Thoracic aorta (tissue), 2 donors: ENCODE measurements around the gene ERC1. TPM values are rescaled to one million over a fixed set of nuclear protein-coding genes. Genes with fewer than 3 reads are reported as not detected.
"Not testable (repeated sequence)": the region's sequence is repeated elsewhere in the genome, so short reads cannot be mapped to it uniquely, and the experiment has no call there.

Experiments used
- ATAC-seq: fragments of 150-250 bp; one replicate; pipeline ENCODE4 v1.8.0; 2017; ENCODE audit warnings: low read depth; ENCODE audit not compliant: insufficient number of reproducible peaks, low FRiP score
- DNase-seq: peaks from one replicate; pipeline ENCODE4 v3.0.0-alpha.2; 2020; ENCODE audit warnings: low spot score
- H3K27ac ChIP-seq, 2 donors: fragments of 200-600 bp; sonication (generic); 1 replicate in 1 of 2; 2 replicates in 1 of 2; pipeline ENCODE4 v1.5.1; 2016; ENCODE audit warnings: mild to moderate bottlenecking in 2 of 2, moderate library complexity in 2 of 2
- H3K27me3 ChIP-seq: fragments of 200-600 bp; sonication (generic); replicated peaks from 2 replicates; pipeline ENCODE4 v1.6.0; 2016; ENCODE audit warnings: mild to moderate bottlenecking; ENCODE audit not compliant: insufficient read depth
- H3K36me3 ChIP-seq: fragments of 200-600 bp; sonication (generic); one replicate; pipeline ENCODE4 v1.5.1; 2016
- H3K4me1 ChIP-seq, 2 donors: fragments of 200-600 bp; sonication (generic); 1 replicate in 1 of 2; 2 replicates in 1 of 2; pipeline versions ENCODE4 v1.5.1 to v1.6.0; 2016; ENCODE audit warnings: low read depth in 2 of 2, mild to moderate bottlenecking in 1 of 2; ENCODE audit not compliant: control insufficient read depth in 1 of 2
- H3K4me3 ChIP-seq: fragments of 200-600 bp; sonication (generic); 2 replicates; pipeline ENCODE4 v1.5.1; 2016; ENCODE audit warnings: mild to moderate bottlenecking
- H3K9me3 ChIP-seq: fragments of 200-600 bp; sonication (generic); 2 replicates; pipeline ENCODE4 v1.5.1; 2016
- CTCF ChIP-seq: fragments of 200-600 bp; sonication (generic); IDR thresholded peaks from one replicate; pipeline ENCODE4 v1.5.1; 2019; ENCODE audit warnings: antibody characterized with exemption
- total RNA-seq, 2 donors: library from RNA; depleted of rRNA; stranded (reverse); fragments of >200 nt; gene quantifications; one replicate each; pipeline versions ENCODE4 v1.1.0 to v1.2.3, GENCODE V29; 2016

Gene ERC1
- total RNA-seq, 2 donors from 2014 or later: 45.8 to 80.0 TPM

GRCh38 chr12:1313906-1314305, 322.9 kb downstream of the ERC1 start:
- Histone ChIP-seq H3K36me3 (no peaks in the 10 kb centered on the region), H3K27ac (no peak overlapping the region), H3K4me3 (no peak overlapping the region), H3K27me3 (no peaks in the 10 kb centered on the region), H3K9me3 (peaks cover 8% of the 10 kb centered on the region), H3K4me1 (peaks cover 10 to 32% of the 10 kb centered on the region in 2 donors)
- DNase-seq: no peak
- ATAC-seq: no peak
- no peak for TF ChIP-seq CTCF

GRCh38 chr12:1314523-1314922, 323.5 kb downstream of the ERC1 start:
- no peaks in the 10 kb centered on the region for H3K36me3 ChIP-seq
- H3K4me1 ChIP-seq: peaks cover 16 to 38% of the 10 kb centered on the region in 2 donors
- H3K27ac ChIP-seq: no peak overlapping the region
- TF ChIP-seq CTCF: no peak
- no peak for DNase-seq
- H3K4me3 ChIP-seq: no peak overlapping the region
- peaks cover 8% of the 10 kb centered on the region for H3K9me3 ChIP-seq
- H3K27me3 ChIP-seq: no peaks in the 10 kb centered on the region
- ATAC-seq: no peak

- not testable (repeated sequence) for H3K27me3 ChIP-seq, H3K36me3 ChIP-seq, DNase-seq, ATAC-seq, H3K9me3 ChIP-seq, H3K27ac ChIP-seq, H3K4me3 ChIP-seq
- H3K4me1 ChIP-seq: peaks cover 17 to 28% of the 10 kb centered on the region in 2 donors
Measured at GRCh38 chr12:1316991-1317390, 326.0 kb downstream of the ERC1 start.

- TF ChIP-seq CTCF: no peak
- H3K4me3 ChIP-seq: peak overlapping the region; percentile 22
- DNase-seq (no peak), ATAC-seq (no peak)
- no peak overlapping the region for H3K27ac ChIP-seq
- H3K27me3 ChIP-seq: no peaks in the 10 kb centered on the region
- no peaks in the 10 kb centered on the region for H3K36me3 ChIP-seq
- peaks cover 8% of the 10 kb centered on the region for H3K9me3 ChIP-seq
- peaks cover 17 to 18% of the 10 kb centered on the region in 2 donors for H3K4me1 ChIP-seq
Measured at GRCh38 chr12:1318327-1319031, 327.5 kb downstream of the ERC1 start.

GRCh38 chr12:1319212-1319611, 328.2 kb downstream of the ERC1 start:
- Histone ChIP-seq H3K36me3 (no peaks in the 10 kb centered on the region), H3K27me3 (no peaks in the 10 kb centered on the region), H3K4me3 (no peak overlapping the region), H3K9me3 (peaks cover 6% of the 10 kb centered on the region), H3K27ac (peak overlapping the region in 1 of 2 donors; percentile 15), H3K4me1 (peaks cover 17 to 18% of the 10 kb centered on the region in 2 donors)
- no peak for TF ChIP-seq CTCF
- DNase-seq (no peak), ATAC-seq (no peak)

GRCh38 chr12:1320021-1320420, 329.0 kb downstream of the ERC1 start:
- TF ChIP-seq CTCF: no peak
- Histone ChIP-seq H3K4me1 (peaks cover 22 to 24% of the 10 kb centered on the region in 2 donors), H3K27ac (no peak overlapping the region)

More at GRCh38 chr12:1320021-1320420, 329.0 kb downstream of the ERC1 start:
- H3K4me3 ChIP-seq: no peak overlapping the region
- no peaks in the 10 kb centered on the region for H3K36me3 ChIP-seq
- DNase-seq: no peak
- H3K27me3 ChIP-seq: no peaks in the 10 kb centered on the region
- ATAC-seq: no peak
- H3K9me3 ChIP-seq: no peaks in the 10 kb centered on the region
